HTERT RPE-1 (cell line): ENCODE measurements around the gene MRPL34.
"Not testable (repeated sequence)": the region's sequence is repeated elsewhere in the genome, so short reads cannot be mapped to it uniquely, and the experiment has no call there.

Source experiments
- in situ Hi-C: fragments of 300-500 bp; cut with MboI; formaldehyde crosslinking; loops from 4 replicates; pipeline ENCODE4 v1.14.3; 2020; ENCODE audit warnings: low sequenced_read_pairs

Gene MRPL34

DNA sequence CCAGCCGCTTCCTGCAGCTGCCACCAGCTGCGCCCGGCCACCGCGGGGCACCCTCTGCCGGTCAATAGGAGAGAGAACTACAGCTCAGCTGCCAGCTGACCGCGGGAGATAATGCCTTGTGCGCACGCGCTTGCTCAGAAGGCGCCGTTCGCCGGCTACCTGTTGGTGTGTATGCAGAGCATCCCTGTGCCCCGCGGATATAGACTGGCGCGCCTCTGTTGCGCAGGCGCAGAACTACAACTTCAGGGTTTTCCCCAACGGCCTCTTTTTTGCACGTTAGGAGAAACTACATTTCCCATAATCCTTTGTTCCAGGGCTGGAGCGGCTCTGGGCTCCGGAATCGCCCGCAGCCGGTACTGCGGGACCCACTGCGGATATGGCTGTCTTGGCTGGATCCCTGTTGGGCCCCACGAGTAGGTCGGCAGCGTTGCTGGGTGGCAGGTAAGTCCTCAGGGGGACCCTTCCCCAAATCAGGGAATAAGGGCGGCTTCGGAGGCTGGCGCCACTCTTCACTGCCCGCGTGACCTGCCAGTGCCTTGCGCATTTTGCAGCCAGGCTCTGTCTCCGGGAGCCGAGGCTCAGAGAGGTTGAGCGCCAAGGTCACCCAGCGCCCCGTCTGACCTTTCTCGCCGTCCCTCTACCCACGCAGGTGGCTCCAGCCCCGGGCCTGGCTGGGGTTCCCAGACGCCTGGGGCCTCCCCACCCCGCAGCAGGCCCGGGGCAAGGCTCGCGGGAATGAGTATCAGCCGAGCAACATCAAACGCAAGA lies at the start of gene MRPL34:
Gene MRPL34 (plus strand): TSS at position 356 of the 768 bp plus-strand sequence. CDS start 21 bp downstream, at position 377.
- in situ Hi-C loops, result no loop called here

DNA sequence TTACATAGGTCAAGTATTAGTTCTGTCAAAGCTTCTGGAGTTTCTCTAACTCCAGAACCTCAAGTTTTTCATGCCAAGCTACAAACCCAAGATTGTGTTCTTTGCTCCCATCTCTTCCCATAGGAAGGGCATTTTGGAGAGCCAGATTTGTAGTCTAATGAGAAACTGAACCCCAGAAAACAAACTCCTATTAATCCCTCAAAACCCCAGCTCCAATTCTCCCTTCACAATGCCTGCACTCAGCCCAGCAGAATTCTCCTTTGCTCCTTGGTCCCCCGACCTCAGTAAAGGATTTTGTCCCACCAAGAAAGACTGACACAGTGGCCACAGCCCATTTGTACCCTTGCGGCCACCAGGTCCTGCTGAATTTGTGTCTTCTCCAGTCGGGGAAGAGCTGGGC lies 49.5 kb upstream of the MRPL34 start:
- in situ Hi-C loops, result no loop called here

DNA sequence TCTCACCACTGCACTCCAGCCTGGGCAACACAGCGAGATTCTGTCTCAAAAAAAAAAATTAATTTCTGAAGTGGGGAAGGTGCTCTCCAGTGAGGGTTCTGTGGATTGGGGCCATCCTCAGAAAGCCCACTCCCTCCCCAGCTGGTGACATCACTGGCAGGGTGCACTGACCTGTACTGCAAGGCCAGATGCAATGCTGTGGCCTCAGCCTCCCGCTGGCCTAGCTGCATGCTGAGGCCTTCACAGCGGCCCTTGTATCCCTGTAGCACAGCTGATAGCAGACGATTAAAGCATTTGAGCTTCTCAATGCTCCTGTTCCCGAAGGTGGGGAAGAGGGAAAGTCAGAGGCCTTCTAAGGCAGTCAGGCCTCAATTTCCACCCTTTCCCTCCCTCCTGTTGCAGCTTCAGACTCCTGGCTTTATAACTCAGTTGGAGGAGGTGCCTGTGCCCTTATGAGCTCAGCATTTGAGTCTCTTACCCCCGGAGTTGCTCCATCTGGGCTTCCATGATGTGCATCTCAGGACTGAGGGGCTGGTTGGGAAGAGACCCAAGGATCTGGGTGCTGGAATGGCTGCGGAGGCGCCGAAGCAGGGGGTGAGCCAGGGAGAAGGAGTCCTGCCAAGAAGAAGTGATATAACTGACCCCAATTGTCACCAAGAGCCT lies 46.4 kb upstream of the MRPL34 start:
- in situ Hi-C loops, result no loop called here

DNA sequence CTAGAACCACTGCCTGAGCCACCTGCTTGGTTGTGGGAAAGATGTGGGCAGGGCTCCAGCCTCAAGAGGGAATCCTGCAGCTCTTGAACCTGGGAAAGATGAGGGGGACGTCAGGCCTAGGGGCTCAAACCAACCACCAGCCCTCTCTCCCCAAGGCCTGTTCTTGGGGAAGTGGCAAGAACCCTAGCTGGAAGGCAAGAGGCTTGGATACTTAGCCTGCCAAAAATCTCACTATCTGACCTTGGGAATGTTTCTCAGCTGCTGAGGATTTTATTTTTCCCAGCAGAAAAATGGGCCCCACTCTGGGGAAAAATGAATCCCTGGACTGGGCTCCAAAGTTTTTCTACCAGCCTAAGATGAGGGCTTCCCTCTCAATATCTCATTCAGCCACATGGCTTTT lies 45.7 kb upstream of the MRPL34 start:
- in situ Hi-C loops, result no loop called here

DNA sequence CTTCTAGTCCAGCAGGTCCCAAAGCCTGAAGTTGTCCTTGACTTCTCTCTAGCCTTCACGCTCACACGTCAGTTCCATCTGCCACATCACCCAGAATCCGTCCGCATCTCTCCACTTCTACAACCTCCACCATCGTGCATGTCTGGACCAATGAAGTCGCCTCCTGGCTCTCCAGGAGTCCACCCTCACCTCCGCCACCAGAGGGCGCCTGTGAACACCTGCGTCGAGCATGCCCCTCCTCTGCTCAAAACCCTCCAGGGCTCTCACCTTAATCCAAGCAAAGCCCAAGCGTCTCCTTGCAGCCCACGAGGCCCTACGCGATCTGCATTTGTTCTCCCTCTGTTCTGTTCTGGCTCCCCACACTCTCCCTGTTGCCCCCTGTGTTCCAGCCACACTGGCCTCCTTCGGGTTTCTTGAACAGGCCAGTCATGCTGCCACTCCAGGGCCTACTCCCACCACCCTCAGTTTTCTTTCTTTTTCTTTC lies 44.8 kb upstream of the MRPL34 start:
- in situ Hi-C loops, result no loop called here

DNA sequence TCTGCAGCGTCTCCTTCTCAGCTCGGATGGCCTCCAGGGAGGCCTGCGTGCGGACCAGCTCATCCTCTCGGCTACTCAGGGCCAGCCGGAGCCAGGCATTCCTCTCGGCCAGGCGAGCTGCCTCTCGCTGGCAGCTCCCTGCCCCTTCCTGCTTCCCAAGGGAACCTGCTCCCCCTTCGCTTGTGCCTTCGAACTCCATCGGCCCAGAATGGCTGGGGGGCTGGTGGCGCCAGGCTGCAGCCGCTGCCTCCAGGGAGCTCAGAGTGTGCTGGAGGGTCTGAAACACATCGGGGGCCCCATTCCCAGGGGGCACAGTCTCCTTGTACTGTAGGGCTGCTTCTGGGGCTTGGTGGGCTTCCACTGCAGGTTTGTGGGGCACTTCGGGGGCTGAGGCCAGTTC lies 43.1 kb upstream of the MRPL34 start:
- in situ Hi-C loops, result no loop called here

DNA sequence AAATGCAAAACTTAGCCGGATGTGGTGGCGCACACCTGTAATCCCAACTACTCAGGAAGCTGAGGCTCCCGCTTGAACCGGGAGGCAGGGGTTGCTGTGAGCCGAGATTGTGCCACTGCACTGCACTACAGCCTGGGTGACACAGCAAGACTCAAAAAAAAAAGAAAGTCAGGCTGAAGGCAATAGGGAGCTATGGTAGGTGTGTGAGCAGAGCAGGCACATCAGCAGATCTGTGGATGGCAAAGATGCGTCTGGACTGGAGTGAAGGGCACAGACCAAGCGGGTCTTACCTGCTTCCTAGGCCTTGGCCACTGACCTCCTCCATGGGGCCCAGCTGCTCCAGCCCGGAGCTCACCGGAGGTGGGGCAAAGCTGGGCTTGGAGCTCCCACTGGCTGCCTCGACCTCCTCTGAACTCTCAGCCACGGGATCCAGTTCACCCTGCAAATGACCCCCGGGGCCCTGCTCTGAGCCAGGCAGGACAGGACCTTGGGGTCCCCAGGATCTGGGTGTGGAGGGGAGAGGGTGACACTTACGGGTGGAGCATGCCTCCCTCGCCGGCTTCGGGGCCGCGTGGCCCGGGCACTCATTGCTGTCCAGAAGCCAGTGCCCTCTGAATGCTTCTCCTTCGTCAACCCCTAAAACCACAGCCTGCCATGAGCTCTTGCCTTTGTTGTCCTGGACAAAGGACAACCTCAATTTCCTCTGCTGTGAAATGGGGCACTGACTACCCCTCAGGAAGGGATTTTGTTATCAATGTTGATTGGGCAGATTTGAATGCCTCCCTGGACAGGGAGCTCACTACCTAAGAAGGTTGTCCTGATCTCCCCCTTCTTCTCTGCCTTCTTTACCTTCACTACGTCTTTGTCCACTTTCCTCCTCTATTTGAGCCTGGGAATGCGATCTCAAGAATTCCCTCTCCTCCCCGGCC lies 41.7 kb upstream of the MRPL34 start:
- in situ Hi-C loops, result no loop called here

DNA sequence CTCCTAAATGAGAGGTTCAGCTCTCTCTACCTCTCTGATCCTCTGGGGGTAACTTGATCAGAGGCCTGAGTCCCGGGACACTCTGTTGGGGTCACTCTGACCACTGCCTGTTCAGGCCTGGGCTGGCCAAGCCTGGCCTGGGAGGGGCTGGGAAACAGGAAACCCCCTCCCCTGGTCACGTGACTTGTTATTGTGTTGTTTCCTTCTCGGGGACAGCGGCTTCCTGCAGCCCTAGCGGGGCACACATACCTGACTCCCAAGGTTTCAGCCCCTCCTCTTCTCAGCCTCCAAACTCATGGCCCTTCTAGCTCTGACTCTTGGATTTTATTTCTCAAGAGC lies 41.1 kb upstream of the MRPL34 start, which contains the start of gene USHBP1:
Gene USHBP1 (minus strand): TSS at position 105 of the 339 bp plus-strand sequence. CDS start 446 bp downstream, outside the sequence.
- in situ Hi-C loops, result no loop called here

DNA sequence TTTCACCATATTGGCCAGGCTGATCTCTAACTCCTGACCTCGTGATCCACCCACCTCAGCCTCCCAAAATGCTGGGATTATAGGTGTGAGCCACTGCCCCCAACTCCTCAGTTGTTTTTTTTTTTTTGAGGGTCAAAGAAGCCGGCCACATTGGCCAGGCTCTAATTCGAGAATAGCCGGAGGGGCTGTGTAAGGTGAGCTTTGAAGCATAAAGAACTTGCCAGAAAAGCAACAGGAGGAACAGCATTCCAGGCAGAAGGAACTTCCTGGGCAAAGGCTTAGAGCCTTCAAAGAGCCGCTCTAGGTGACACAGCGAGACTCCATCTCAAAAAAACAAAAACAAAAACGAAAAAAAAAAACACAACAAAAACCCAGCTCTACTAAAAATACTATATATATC lies 39.6 kb upstream of the MRPL34 start:
- in situ Hi-C loops, result no loop called here

DNA sequence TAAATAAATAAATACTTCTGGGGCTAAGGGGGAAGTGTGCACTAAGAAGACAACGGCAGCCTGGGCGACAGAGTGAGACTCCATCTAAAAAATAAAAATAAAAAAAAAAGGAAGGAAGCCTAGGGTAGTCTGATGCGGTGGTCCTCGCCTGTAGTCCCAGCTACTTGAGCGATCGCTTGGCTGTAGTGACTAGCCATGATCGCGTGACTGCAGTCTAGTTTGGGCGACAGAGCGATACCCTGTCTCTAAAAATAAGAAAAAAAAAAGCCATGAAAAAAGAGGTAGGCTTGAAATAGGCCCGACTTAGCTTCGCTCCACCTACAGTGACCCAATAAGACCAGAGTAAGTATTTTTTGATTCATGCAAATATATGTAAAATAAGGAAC lies 39.1 kb upstream of the MRPL34 start:
- in situ Hi-C loops, result no loop called here

DNA sequence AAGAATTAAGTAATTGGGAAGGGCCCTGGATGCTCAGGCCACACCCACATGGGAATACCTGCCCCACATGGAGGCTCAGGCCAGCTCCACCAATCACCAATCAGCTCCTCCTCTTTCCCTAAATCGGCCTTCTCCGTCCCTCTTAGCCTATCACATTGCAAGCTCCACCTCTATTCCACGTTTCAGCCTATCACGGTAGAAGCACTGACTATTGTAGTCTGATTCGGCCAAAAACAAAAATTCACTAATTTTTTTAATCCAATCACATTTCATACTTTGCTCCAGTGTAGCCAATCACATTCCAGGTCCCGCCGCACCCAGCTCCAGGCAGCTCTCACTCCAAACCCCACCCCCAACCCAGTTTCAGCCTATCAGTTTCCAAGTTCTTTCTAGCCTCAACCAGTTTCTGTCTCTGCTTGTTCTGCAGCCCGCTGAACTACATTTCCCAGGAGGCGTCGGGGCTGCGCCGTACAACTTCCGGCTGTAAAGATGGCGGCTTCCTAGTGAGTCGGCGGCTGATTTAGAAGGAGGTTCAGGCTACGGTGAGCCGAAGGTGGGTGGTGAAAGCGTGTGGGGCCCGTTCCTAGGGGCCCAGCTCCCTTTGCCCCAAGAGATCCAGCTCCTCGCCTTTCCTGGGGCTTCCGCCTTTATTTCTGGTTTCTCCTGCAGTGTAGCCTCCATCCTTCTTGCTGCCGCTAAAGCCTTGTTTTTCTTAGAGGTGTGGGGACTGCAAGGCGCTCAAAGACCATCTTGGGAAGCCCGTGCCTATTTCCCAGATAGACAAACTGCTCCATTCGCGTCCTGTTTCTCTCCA lies 38.5 kb upstream of the MRPL34 start, which contains the start of gene BABAM1:
Gene BABAM1 (plus strand): TSS at position 469 of the 814 bp plus-strand sequence. CDS start 1,364 bp downstream, outside the sequence.
- in situ Hi-C loops, result no loop called here

DNA sequence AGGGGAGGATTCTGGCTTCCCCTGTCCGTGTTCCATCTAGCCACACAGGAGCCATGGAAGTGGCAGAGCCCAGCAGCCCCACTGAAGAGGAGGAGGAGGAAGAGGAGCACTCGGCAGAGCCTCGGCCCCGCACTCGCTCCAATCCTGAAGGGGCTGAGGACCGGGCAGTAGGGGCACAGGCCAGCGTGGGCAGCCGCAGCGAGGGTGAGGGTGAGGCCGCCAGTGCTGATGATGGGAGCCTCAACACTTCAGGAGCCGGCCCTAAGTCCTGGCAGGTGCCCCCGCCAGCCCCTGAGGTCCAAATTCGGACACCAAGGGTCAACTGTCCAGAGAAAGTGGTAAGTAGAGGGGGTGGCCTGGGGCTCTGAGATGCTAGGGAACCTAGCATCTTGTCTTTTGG lies 36.9 kb upstream of the MRPL34 start:
- in situ Hi-C loops, result no loop called here

DNA sequence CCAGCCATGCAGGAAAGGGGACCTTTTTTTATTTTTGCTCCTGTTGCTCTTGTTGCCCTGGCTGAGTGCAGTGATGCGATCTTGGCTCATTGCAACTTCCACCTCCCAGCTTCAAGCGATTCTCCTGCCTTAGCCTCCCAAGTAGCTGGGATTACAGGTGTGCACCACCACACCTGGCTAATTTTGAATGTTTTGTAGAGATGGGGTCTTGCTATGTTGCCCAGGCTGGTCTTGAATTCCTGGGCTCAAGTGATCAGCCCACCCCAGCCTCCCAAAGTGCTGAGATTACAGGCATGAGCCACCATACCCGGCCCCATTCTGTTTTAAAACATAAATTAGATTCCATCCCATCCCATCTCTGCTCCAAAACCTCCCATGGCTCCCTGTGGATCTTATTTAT lies 30.8 kb upstream of the MRPL34 start:
- in situ Hi-C loops, result not testable (repeated sequence)

DNA sequence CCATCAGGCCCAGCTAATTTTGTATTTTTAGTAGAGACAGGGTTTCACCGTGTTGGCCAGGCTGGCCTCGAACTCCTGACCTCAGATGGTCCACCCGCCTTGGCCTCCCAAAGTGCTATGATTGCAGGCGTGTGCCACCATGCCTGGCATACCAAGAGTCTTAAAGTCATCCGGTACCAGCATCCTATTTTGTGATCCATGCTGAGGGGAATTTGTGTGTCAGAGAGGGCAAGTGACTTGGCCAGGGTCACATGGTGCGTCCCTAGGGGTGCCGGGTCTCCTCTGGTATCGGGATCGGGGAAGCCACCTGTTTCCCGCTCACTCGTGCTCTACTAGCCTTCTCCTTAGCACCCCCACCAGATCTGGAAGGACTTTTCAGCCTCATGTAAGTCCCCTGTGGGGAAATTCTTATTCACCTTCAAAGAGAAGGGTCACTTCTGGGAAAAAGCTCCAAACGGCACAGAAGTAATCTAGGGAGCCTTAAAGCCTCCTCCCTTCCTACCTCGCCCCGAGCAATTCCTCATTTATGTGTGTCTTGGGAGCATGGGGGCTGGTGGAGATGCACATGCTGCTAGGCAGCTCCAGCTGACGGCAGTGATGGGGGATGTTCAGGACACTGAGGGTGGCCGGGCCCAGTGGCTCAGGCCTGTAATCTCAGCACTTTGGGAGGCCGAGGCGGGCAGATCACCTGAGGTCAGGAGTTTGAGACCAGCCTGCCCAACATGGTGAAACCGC lies 30.1 kb upstream of the MRPL34 start:
- in situ Hi-C loops, result no loop called here

DNA sequence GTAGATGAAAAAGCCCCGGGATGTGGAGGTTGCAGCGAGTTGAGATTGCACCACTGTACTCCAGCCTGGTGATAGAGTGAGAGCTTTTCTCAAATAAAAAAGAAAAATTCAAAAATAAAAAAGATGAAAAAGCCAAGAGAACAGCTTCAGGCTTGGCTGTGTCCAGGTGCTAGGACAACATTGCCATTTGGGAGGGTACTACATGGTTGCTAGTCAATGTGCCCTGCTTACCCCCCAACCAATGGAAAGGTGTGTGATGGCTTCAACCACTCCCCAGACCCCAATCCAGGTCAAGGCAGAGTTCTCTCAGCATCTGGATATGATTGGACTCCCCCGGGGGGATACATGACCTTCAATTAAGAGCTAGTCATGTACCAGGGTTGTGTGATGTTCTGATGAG lies 26.2 kb upstream of the MRPL34 start:
- in situ Hi-C loops, result no loop called here

DNA sequence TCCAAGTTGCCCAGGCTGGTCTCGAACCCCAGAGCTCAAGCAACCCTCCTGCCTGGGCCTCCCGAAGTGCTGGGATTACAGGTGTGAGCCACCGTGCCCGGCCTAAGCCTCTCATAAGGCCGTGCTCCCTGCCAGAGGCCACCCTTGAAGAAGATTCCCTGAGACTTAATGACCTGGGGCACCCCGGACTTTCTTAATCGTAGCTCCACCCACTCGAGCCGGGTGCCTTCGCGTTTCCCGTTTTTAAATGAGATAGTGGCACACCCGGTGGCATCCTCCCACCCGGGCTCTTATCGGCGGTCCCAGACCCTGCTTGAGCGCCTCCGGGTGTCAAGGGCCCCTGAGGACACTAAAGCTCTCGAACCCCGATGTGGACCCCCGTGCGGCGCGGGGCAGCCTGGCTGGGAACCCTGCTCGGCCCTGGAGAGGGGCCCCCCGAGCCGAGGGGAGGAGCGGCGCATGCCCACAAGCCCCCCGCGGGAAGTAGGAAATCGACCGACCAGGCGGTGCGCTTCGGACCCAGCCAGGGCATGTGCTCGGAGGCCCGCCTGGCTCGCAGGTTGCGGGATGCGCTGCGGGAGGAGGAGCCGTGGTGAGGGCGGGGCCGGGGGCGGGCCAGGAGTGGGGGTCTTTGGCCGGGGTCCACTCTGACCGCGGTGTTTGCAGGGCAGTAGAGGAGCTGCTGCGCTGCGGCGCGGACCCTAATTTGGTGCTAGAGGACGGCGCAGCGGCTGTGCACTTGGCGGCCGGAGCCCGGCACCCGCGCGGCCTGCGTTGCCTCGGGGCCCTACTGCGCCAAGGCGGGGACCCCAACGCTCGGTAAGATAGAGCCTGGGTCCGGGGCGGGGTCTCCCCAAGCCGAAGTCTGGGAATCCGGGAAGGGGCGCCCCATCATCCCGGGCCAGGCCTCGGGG lies 24.0 kb upstream of the MRPL34 start, which contains the start of gene ANKLE1:
Gene ANKLE1 (plus strand): TSS at position 511 of the 914 bp plus-strand sequence. CDS start 20 bp downstream, at position 531.
- in situ Hi-C loops, result no loop called here

DNA sequence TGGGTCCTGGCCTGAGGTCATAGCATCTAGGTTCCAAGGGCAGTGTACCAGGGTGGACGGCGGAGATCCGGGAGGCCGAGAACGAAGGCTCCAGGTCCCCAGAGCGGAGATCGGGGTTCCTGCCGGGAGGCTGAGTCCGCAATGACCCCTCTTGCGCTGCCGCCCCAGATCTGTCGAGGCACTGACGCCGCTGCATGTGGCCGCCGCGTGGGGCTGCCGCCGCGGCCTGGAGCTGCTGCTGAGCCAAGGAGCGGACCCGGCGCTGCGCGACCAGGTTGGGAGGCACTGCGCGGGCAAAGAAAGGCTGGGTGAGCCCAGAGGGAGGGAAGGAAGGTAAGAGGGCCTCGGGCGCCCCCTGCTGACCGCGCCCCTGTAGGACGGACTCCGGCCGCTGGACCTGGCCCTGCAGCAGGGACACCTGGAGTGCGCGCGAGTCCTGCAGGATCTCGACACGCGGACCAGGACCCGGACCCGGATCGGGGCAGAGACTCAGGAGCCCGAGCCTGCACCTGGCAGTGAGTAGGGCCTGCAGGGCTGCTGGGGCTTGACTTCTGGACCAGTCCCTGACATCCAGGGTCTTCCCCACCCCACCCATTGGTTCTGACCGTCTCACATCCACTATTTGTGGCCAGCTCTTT lies 23.1 kb upstream of the MRPL34 start:
- in situ Hi-C loops, result no loop called here

DNA sequence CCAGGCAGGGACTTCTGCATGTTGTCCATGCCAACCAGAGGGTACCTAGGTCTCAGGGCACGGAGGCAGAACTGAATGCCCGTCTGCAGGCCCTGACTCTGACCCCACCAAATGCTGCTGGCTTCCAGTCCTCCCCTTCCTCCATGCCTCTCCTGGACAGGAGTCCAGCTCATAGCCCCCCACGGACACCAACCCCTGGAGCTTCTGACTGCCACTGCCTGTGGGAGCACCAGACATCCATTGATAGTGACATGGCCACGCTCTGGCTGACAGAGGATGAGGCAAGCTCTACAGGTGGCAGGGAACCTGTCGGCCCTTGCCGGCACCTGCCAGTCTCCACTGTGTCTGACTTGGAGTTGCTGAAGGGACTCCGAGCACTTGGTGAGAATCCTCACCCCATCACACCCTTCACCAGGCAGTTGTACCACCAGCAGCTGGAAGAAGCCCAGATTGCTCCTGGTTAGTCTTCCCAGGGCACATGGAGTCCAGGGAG lies 22.1 kb upstream of the MRPL34 start:
- in situ Hi-C loops, result no loop called here
